Measurements from ENCODE around the gene POM121L2. TPM values are rescaled to one million over a fixed set of nuclear protein-coding genes. Genes with fewer than 3 reads are reported as not detected.
A peak's percentile ranks its signal among the peaks of the same experiment; 100 is the strongest.

POM121L2 gene
- total and polyA plus RNA-seq, 9 of the 15 experiments (the other 6 are each of a cell fraction or from before 2014, with no cell fraction given) = 0.23 to 0.45 TPM; not detected in 7

- TF ChIP-seq THAP12 (CRISPR knock-in tag; IDR thresholded peaks at IDR 0.05) = 0 out of 2 replicates have a peak, but pooled peaks have one; percentile 20
- TF ChIP-seq LEF1 (IDR thresholded peaks at IDR 0.05) = peak; percentile 96
- peak; percentile 93 for TF ChIP-seq ARID1B (IDR thresholded peaks at IDR 0.05)
- TF ChIP-seq, protein P1, sequence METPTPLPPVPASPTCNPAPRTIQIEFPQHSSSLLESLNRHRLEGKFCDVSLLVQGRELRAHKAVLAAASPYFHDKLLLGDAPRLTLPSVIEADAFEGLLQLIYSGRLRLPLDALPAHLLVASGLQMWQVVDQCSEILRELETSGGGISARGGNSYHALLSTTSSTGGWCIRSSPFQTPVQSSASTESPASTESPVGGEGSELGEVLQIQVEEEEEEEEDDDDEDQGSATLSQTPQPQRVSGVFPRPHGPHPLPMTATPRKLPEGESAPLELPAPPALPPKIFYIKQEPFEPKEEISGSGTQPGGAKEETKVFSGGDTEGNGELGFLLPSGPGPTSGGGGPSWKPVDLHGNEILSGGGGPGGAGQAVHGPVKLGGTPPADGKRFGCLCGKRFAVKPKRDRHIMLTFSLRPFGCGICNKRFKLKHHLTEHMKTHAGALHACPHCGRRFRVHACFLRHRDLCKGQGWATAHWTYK (CRISPR knock-in tag; IDR thresholded peaks at IDR 0.05) = no peak; the same call in 1 of the 2 replicates
- no peak for TF ChIP-seq NUFIP1 (IDR thresholded peaks at IDR 0.05; ENCODE audit: partially characterized antibody)
- no peak for TF ChIP-seq SPI1 (IDR thresholded peaks at IDR 0.05; ENCODE audit: borderline replicate concordance, low read depth, low read length)
- peak; percentile 76 for TF ChIP-seq BCOR (IDR thresholded peaks at IDR 0.05)
- TF ChIP-seq POLR2H (tag; IDR thresholded peaks at IDR 0.05; ENCODE audit: low read depth) = peak; percentile 99
- TF ChIP-seq SOX6 (IDR thresholded peaks at IDR 0.05) = peak; percentile 98
- no peak for TF ChIP-seq SMAD2 (IDR thresholded peaks at IDR 0.05; ENCODE audit: low read depth, low read length)
- TF ChIP-seq ZNF561 (CRISPR knock-in tag; conservative IDR thresholded peaks at IDR 0.05) = no peak
- peak; percentile 79 for TF ChIP-seq SMARCE1 (IDR thresholded peaks at IDR 0.05)
- no peak for TF ChIP-seq DMBX1 (CRISPR knock-in tag; IDR thresholded peaks at IDR 0.05; ENCODE audit: borderline replicate concordance)
- TF ChIP-seq POLR2A (conservative IDR thresholded peaks at IDR 0.05) = 0 out of 2 replicates have a peak, but pooled peaks have one; percentile 55
- TF ChIP-seq, protein P2, sequence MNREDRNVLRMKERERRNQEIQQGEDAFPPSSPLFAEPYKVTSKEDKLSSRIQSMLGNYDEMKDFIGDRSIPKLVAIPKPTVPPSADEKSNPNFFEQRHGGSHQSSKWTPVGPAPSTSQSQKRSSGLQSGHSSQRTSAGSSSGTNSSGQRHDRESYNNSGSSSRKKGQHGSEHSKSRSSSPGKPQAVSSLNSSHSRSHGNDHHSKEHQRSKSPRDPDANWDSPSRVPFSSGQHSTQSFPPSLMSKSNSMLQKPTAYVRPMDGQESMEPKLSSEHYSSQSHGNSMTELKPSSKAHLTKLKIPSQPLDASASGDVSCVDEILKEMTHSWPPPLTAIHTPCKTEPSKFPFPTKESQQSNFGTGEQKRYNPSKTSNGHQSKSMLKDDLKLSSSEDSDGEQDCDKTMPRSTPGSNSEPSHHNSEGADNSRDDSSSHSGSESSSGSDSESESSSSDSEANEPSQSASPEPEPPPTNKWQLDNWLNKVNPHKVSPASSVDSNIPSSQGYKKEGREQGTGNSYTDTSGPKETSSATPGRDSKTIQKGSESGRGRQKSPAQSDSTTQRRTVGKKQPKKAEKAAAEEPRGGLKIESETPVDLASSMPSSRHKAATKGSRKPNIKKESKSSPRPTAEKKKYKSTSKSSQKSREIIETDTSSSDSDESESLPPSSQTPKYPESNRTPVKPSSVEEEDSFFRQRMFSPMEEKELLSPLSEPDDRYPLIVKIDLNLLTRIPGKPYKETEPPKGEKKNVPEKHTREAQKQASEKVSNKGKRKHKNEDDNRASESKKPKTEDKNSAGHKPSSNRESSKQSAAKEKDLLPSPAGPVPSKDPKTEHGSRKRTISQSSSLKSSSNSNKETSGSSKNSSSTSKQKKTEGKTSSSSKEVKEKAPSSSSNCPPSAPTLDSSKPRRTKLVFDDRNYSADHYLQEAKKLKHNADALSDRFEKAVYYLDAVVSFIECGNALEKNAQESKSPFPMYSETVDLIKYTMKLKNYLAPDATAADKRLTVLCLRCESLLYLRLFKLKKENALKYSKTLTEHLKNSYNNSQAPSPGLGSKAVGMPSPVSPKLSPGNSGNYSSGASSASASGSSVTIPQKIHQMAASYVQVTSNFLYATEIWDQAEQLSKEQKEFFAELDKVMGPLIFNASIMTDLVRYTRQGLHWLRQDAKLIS (CRISPR knock-in tag; IDR thresholded peaks at IDR 0.05) = no peak
- peak; percentile 74 for TF ChIP-seq RNF2 (IDR thresholded peaks at IDR 0.05)
- TF ChIP-seq CHD4 (IDR thresholded peaks at IDR 0.05; ENCODE audit: insufficient read depth, insufficient replicate concordance, low read depth, low read length, poor library complexity, severe bottlenecking) = no peak
- TF ChIP-seq PCBP1 (IDR thresholded peaks at IDR 0.05; ENCODE audit: low read depth, low read length, poor library complexity, severe bottlenecking) = no peak
- no peak for TF ChIP-seq ATF4 (CRISPR knock-in tag; IDR thresholded peaks at IDR 0.05)
- TF ChIP-seq BRD4 (IDR thresholded peaks at IDR 0.05) = no peak; the same call in 1 of the 2 replicates
- 0 out of 2 replicates have a peak, but pooled peaks have one; percentile 51 for TF ChIP-seq KDM2B (CRISPR knock-in tag; IDR thresholded peaks at IDR 0.05)
These were observed 21.8 kb downstream of the POM121L2 start (continued) for GRCh38 chr6:27290065-27290849.
